HG03460 (cell line): ENCODE data around the gene CFAP52.
"Not testable (repeated sequence)": the region's sequence is repeated elsewhere in the genome, so short reads cannot be mapped to it uniquely, and the experiment has no call there.

Experiments
- ATAC-seq: cut with Tn5 transposase; IDR thresholded peaks from one replicate; pipeline ENCODE4 v1.9.1; 2021; ENCODE audit not compliant: unreplicated experiment

CFAP52 gene

DNA sequence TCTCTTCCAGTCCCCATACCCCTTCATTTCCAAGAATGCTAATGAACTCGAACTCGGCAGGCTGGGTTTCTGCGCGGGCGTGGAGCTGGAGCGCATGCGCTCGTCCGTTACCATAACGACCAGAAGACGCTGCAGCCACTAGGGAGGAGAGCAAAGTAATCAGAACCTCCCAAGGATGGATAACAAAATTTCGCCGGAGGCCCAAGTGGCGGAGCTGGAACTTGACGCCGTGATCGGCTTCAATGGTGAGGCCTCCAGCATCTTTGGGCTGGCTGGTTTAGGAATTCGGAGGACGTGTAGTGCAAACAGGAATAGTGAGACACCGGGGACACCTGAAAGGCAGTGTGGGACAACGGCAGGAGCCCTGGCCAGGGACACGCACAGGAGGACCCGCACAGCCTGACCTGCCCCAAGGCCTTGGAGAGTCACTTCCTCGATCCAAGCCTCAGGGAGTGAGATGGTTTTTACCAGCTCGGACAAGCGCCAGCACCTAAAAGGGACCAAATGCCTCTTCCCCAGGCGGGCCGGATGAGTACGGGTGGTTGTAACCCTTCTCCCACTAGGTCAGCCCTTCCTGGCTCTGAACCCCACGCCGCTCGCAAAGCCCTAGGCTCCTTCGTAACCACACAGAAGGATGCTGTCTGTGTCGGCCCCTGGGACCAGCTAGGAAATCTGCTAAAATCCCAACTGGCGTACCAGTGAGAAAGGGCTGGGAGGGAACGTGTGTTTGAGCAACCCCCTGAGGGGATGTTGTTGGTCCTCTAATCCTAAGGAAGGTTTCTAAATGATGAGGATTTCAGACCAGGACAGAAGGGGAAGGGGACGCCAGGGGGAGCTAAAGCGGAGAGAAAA is at the start of gene CFAP52:
Gene CFAP52, plus strand, starts transcription at position 122 of the 852 bp plus-strand sequence. Its CDS starts 54 bp downstream, at position 176.
- no peak for ATAC-seq

DNA sequence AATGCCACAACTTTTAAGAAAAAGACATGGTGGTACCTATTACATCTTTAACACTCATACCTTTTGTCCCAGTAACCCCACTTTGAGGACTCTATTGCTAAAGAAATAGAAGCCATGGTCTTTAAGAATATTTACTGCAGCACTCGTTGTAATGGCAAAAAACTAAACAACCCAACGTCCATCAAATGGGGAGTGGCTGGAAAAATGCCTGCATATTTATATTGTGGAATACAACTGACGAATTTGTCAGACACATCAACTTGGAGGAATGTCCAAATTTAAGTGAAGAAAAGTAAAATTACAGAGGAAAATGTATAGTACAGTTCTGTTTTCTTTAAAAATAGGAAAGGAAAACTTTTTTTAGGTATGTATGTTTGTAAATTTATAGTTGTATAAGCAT is 48.7 kb upstream of the CFAP52 start:
- no peak for ATAC-seq

DNA sequence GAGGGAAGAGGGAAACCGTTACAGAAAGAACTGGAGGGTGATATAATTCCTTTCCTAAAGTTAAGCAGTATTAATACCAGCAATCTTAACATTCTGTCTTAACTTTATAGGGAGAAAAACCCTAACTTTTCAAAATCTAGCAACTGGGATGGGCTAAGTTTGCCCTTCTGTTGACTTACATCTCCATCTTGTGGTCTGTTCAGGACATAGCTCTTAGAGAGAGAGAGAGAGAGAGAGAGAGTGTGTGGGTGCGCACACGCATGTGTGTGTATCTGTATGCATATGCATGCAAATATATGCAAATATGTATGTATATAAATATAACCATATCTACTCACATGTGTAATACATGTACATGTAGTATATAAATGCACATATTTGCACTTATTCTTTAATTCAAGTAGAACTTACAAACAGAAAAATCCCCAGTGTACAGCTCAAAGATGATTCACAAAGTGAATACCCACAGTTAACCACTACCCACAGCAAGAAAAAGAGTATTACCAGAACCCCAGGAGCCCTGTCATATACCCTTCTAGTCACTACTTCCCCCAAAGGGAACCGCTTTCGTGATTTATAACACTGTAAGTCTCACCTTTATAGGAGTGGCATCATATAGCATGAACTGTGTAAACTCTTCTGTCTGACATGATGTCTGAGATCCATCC is 47.3 kb upstream of the CFAP52 start:
- ATAC-seq = no peak

DNA sequence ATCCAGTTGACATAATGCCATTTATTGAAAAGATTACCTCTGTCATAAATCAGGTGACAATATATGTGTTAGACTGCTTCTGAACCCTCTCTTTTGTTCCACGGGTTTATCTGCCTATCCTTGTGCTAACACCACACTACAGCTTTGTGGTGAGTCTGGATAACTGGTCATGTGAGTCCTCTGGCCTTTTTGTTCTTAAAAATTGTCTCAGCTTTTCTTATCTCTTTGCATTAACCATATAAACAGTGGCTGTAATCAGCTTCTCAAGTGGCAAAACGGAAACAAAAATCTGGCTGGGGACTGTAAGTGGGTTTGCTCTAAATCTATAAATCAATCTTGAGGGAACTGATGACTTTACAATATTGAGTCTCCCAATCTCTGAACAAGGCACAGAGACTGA is 45.4 kb upstream of the CFAP52 start:
- ATAC-seq = no peak

DNA sequence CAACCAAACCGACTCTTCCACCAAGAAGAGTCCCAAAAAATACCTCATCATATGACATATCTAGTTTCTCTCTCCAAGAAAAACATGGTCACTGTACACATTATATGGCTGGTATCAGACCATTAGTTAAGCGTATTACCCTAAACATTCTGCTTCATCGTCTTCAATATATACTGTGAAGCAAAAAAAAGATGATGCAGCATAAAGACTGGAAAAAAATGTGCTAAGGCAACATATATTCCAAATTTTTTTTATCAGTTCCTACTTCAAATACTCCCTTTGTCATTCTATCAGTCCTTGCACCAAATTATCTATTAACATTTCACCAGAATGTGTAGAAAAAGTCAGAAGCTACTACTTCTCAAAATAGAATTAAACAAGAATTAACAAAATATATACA is 43.7 kb upstream of the CFAP52 start:
- no peak for ATAC-seq

DNA sequence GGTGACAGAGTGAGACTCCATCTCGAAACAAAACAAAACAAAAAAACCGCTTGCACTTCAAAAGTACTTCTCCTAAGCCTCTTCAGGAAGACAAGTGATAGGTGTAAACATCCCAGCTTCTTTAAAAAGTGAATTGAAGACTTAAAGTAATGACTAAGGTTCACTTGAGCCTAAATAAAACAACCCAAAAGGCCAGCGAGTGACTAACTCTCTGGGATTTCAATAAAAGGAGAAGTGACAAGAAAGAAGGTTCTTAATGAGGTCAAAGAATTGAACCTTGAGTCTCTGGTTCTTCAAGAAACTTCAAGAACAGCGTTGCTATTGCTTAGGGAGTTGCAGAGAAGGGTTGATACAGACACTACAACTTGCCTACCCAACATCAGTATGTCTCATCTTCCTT is 43.0 kb upstream of the CFAP52 start:
- ATAC-seq = no peak

DNA sequence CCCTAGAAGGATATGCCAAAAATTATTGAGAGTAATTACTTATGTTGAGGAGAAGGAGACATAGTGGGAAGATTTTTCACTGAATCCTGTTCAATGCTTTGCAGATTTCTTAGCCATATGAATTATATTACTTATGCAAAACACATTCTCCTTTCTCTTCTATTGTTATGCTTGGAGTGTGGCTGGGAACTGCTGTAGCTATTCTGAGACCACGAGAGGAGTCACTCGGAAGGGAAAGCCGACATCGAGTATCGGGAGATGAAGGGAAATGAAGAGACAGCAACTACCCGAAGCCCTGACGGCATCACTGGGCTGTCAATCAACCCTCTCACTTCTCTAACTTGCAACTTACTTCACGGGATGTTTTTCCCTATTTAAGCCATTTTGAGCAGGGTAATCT is 40.4 kb upstream of the CFAP52 start:
- no peak for ATAC-seq

DNA sequence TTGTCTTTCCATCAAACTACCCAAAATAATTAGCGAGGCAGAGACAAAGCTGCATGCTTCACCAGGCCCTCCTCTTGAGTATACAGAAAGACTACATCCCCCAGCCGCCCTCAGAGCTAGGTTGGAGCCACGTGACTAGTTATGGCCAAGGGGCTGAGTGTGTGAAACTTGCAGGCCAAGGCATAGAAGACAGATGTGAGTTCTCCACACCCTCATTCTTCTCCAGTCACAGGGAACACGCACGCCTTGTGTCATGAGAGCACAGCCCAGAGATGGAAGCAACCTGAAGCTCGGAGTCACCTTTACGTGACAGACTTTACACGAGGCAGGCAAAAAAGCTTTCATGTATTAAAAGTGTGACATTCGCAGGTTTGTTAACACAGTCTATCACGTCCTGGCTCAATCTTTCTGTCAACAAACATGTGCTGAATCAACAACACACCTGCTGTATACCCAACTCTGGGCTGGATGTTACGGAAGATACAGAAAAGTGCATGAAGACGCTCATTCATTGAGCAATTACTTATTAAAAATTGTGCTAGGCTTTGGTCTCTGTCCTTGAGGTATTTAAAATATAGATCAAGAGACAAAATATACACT is 39.2 kb upstream of the CFAP52 start:
- no peak for ATAC-seq

DNA sequence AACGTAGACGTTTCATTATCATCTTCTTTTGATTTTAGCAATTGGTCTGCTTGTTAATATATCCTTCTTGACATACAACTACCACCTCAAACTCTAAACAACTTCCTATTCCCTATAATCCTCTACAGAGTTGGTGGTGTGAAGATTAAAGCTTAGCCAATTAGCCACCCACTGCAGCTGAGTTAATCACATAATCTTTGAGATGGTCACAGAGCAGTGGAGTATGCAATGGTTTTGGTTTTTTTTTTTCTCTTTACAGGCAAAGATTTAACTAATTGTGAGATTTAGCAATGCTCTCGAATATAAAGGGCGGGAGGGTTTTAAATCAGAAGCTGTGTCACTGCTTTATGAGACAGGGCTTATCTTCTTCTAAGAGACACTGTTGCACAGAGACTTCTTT is 37.8 kb upstream of the CFAP52 start:
- no peak for ATAC-seq

- ATAC-seq = no peak
Measured at GRCh38 chr17:9541718-9542117, 34.7 kb upstream of the CFAP52 start.

- no peak for ATAC-seq
Measured at GRCh38 chr17:9544221-9544620, 32.2 kb upstream of the CFAP52 start.

DNA sequence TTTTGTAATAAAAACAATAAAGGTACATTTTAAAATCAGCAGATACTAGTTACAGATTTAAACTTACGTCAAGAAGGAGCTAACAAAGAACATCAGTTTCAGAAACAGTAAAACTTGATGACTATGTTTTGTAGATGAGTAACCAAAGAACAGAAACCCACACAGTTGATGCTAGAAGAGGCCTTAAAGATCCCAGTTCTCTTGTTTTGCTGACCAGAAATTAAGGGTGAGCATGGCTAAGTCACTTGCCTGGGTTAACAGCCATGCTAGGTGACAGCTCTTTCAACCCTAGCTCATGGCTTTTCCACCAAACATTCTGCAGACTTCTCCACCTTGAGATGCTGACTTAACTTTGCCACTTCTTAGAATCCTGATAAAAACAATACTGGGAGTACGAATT is 27.2 kb upstream of the CFAP52 start:
- ATAC-seq = no peak

DNA sequence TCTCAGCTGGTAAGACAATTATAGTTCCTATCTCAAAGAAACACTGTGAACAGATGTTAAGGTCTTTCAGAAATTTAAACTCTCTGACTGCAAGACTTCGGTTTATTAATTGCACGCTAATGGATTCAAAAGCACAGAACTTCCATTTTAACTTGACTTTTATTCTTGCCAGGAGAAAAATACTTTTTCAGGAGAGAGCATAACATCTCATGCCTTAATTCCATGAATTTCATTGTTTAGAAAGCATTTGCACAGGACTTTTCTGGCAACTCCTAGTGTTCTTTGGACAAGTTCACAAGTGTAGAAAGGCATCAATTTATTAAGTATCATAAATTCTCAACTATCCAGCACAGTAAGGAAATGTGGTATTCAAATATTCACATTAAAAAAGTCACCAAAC is 23.3 kb upstream of the CFAP52 start:
- ATAC-seq = no peak

- ATAC-seq = no peak
Measured at GRCh38 chr17:9553596-9553995, 22.8 kb upstream of the CFAP52 start.

DNA sequence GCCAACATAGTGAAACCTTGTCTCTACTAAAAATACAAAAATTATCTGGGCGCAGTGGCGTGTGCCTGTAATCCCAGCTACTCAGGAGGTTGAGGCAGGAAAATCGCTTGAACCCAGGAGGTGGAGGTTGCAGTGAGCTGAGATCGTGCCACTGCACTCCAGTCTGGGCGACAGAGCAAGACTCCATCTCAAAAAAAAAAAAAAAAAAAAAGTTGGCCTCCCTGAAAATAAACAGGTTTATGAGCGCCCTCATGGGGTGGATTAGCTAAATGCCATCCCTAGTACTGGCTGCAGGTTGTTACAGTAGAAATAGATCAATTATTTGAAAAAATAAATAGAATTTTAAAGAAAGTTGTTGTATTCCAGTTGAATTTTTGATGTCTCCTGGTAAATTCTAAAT is 21.7 kb upstream of the CFAP52 start:
- not testable (repeated sequence) for ATAC-seq

GRCh38 chr17:9557161-9557755 is 19.2 kb upstream of the CFAP52 start:
- no peak for ATAC-seq

DNA sequence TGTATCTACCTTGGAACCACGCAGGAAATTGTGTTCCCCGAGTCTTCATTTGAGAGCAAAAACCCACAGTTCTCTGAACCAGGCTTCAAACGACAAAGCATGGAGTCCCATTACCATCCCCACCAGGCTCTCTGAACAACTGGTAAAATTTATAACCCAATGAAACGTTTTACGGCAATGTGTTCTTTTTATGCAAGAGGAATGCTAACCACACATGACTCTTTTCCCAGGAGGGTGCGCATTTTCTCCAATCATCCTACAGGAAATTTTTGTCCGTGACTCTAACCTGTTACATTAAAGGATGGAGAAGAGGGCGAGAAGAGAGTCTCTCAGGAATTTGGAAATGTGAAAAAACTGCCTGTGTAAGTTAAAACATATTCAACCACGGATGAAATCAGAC is 18.6 kb upstream of the CFAP52 start:
- ATAC-seq = no peak

DNA sequence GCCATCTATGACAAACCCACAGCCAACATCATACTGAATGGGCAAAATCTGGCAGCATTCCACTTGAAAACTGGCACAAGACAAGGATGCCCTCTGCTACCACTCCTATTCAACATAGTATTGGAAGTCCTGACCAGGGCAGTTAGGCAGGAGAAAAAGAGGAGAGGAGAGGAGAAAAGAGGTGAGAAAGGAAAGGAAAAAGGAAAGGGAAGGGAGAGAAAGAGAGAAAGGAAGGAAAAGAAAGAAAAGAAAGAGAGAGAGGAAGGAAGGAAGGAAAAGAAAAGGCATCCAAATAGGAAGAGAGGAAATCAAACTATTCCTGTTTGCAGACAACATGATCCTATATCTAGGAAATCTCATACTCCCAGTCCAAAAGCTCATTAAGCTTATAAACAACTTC is 12.3 kb upstream of the CFAP52 start:
- no peak for ATAC-seq

DNA sequence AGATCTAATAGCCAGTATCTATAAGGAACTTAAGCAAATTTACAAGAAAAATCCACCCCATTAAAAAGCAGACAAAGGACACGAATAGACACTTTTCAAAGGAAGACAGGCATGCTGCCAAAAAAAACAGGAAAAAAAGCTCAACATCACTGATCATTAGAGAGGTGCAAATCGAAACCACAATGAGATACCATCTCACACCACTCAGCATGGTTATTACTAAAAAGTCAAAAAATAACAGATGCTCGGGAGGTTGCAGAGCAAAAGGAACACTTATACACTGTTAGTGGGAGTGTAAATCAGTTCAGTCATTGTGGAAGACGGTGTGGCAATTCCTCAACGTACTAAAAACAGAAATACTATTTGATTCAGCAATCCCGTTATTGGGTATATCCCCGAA is 10.4 kb upstream of the CFAP52 start:
- no peak for ATAC-seq

DNA sequence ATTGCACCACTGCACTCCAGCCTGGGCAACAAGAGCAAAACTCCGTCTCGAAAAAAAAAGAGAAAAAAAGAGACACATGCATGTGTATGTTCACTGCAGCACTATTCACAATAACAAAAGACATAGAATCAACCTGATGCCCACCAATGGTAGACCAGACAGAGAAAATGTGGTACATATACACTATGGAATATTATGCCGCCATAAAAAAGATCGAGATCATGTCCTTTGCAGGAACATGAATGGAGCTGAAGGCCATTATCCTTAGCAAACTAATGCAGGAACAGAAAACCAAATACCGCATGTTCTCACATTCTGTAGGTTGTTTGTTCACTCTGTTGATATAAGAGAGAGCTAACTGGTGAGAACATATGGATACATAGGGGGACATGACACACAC is 9.7 kb upstream of the CFAP52 start:
- not testable (repeated sequence) for ATAC-seq

DNA sequence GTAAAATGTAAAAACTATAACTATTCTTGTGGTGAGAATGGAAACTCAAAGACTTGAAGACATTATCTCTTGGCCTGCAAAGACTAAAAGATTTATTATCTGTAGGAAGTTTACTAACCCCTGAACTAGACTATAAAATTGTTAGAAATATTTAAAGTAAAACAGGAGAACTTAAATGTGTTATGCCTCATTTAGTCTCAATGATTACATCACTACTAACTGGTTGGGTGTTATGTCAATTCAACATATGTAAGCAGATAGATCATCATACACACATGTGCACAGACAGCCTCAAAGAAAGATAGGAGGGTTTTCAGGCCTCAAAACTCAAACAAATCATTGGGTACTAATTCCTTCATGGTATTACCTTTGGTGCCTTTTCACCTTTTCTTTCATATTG is 8.4 kb upstream of the CFAP52 start:
- ATAC-seq = no peak
